ENCODE measurements around the gene FCRL5.

DNA sequence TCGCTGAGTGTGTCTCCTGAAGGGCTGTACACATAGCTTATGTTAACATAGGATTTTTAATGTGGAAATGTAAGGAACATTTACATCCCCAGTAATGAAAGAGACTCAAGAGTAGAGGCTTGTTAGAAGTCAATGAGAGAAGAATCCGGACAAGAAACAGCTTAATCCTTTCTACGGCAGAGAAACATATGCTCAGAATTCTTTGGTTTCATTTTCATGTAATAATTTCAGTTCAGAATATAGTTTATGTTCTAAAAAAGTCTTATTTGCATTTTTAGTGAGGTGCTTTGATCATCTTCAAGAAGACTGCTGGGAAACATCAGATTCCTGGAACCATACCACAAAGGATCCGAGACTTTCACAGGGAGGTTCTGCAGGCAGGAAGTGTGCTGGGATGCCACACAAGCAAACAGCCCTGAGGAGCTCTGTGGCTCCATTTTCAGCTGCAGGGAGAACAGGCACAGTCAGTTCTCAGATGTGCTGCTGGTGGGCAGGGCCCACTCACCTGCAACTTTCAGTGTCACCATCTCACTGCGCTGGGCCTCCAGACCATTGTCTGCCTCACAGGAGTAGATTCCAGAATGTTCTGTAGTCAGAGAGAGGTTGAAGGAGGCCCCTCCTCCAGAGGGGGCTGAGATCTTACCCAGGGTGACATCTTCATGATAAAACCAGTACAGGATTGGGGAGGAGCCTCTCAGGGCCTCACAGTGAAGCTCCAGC, 28.4 kb downstream of the FCRL5 start:
- TF ChIP-seq, protein P1, sequence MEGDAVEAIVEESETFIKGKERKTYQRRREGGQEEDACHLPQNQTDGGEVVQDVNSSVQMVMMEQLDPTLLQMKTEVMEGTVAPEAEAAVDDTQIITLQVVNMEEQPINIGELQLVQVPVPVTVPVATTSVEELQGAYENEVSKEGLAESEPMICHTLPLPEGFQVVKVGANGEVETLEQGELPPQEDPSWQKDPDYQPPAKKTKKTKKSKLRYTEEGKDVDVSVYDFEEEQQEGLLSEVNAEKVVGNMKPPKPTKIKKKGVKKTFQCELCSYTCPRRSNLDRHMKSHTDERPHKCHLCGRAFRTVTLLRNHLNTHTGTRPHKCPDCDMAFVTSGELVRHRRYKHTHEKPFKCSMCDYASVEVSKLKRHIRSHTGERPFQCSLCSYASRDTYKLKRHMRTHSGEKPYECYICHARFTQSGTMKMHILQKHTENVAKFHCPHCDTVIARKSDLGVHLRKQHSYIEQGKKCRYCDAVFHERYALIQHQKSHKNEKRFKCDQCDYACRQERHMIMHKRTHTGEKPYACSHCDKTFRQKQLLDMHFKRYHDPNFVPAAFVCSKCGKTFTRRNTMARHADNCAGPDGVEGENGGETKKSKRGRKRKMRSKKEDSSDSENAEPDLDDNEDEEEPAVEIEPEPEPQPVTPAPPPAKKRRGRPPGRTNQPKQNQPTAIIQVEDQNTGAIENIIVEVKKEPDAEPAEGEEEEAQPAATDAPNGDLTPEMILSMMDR (IDR thresholded peaks at IDR 0.05) = no peak
- TF ChIP-seq EZH2phosphoT487 (IDR thresholded peaks at IDR 0.05) = no peak
- no peak for TF ChIP-seq EZH2 (IDR thresholded peaks at IDR 0.05)
